Epithelial cell of proximal tubule (primary cell): Measurements from ENCODE around the gene DEAF1. TPM values are rescaled to one million over a fixed set of nuclear protein-coding genes. Genes with fewer than 3 reads are reported as not detected.

Source experiments
- DNase-seq: peaks from one replicate; pipeline ENCODE4 v3.0.0-alpha.2; 2011; ENCODE audit warnings: low read depth
- H3K4me3 ChIP-seq: 2 replicates; pipeline ENCODE4 v1.5.1; 2011; ENCODE audit warnings: low read depth, mild to moderate bottlenecking, low read length
- CTCF ChIP-seq: conservative IDR thresholded peaks from 2 replicates; pipeline ENCODE4 v1.5.1; 2012; ENCODE audit warnings: low read depth, mild to moderate bottlenecking, low read length
- total RNA-seq: library from RNA; depleted of rRNA; stranded (reverse); fragments of >200 nt; gene quantifications from 2 replicates; pipeline ENCODE4 v1.2.3, GENCODE V29; 2015

Gene DEAF1
- total RNA-seq, 1 donor from 2014 or later: 38.2 TPM

GRCh38 chr11:720017-720641 lies 25.1 kb upstream of the DEAF1 start:
- no peak for DNase-seq
- no peak for TF ChIP-seq CTCF
- H3K4me3 ChIP-seq: no peak overlapping the region

- no peak for DNase-seq
- no peak for TF ChIP-seq CTCF
- H3K4me3 ChIP-seq: no peak overlapping the region
Observed at GRCh38 chr11:719214-720016, 24.4 kb upstream of the DEAF1 start.

GRCh38 chr11:714436-714835 lies 19.4 kb upstream of the DEAF1 start:
- no peak for DNase-seq
- no peak overlapping the region for H3K4me3 ChIP-seq
- TF ChIP-seq CTCF: no peak

GRCh38 chr11:709109-709997 lies 14.3 kb upstream of the DEAF1 start:
- no peak for TF ChIP-seq CTCF
- DNase-seq: no peak
- no peak overlapping the region for H3K4me3 ChIP-seq

- TF ChIP-seq CTCF: no peak
- H3K4me3 ChIP-seq: peak overlapping the region; percentile 67
- no peak for DNase-seq
Observed at GRCh38 chr11:708511-708910, 13.5 kb upstream of the DEAF1 start.

GRCh38 chr11:707817-708420 lies 12.9 kb upstream of the DEAF1 start:
- peak overlapping the region; percentile 67 for H3K4me3 ChIP-seq
- TF ChIP-seq CTCF: no peak
- no peak for DNase-seq
